HEK293 (cell line): ENCODE data around the gene ALDOA.

ENCODE experiments used
- CTCF ChIA-PET: fragments of 350-600 bp; formaldehyde crosslinking; extraction: SDS; loops from one replicate; lab custom pipeline; 2021; ENCODE audit warnings: antibody characterized with exemption; lab: Yijun Ruan, JAX
- POLR2A ChIA-PET: fragments of 300-600 bp; formaldehyde crosslinking; extraction: SDS; loops from one replicate; lab custom pipeline; 2020; ENCODE audit warnings: antibody characterized with exemption, inconsistent platforms; lab: Yijun Ruan, JAX
- H3K27ac ChIP-seq: fragments of 200-500 bp; sonication (Bioruptor generic); 2 replicates; pipeline ENCODE4 v1.5.1; 2014; ENCODE audit warnings: low read depth, low read length, control low read depth, inconsistent platforms; ENCODE audit errors: extremely low read depth
- H3K36me3 ChIP-seq, 2 experiments: fragments of 200-500 bp in 1 of 2; sonication (Bioruptor generic) in 1 of 2; 1 replicate in 1 of 2; 2 replicates in 1 of 2; pipeline ENCODE4 v1.5.1; 2014 to 2017; ENCODE audit warnings: inconsistent platforms in 2 of 2, low read length in 2 of 2; ENCODE audit not compliant: control insufficient read depth in 2 of 2, insufficient read depth in 1 of 2
- H3K4me1 ChIP-seq: fragments of 200-500 bp; sonication (Bioruptor generic); 2 replicates; pipeline ENCODE4 v1.5.1; 2014; ENCODE audit warnings: mild to moderate bottlenecking, low read length, inconsistent platforms; ENCODE audit not compliant: control insufficient read depth, insufficient read depth
- H3K4me3 ChIP-seq: 2 replicates; pipeline ENCODE4 v1.5.1; 2011; ENCODE audit warnings: low read depth, mild to moderate bottlenecking, control low read depth, low read length, moderate library complexity
- H3K9me3 ChIP-seq: fragments of 200-500 bp; sonication (Bioruptor generic); 2 replicates; pipeline ENCODE4 v1.5.1; 2014; ENCODE audit warnings: low read depth, low read length, inconsistent platforms; ENCODE audit not compliant: control insufficient read depth, insufficient read depth
- BCL11B ChIP-seq: fragments of 450-650 bp; formaldehyde crosslinking; IDR thresholded peaks from 2 replicates; pipeline ENCODE4 v1.5.1; 2016; ENCODE audit warnings: low read depth, missing biosample characterization, missing genetic modification characterization
- GLIS1 ChIP-seq: fragments of 450-650 bp; formaldehyde crosslinking; IDR thresholded peaks from 2 replicates; pipeline ENCODE4 v1.5.1; 2016; ENCODE audit warnings: missing biosample characterization, missing genetic modification characterization
- KLF16 ChIP-seq: fragments of 450-650 bp; formaldehyde crosslinking; IDR thresholded peaks from 2 replicates; pipeline ENCODE4 v1.5.1; 2017; ENCODE audit warnings: missing biosample characterization, missing genetic modification characterization
- KLF7 ChIP-seq: fragments of 450-650 bp; formaldehyde crosslinking; IDR thresholded peaks from 2 replicates; pipeline ENCODE4 v1.5.1; 2016; ENCODE audit warnings: missing biosample characterization, missing genetic modification characterization, borderline replicate concordance
- PRDM1 ChIP-seq: fragments of 450-650 bp; formaldehyde crosslinking; IDR thresholded peaks from 2 replicates; pipeline ENCODE4; 2016; ENCODE audit warnings: missing biosample characterization, missing genetic modification characterization
- ZFP41 ChIP-seq: fragments of 450-650 bp; formaldehyde crosslinking; IDR thresholded peaks from 2 replicates; pipeline ENCODE4 v1.5.1; 2016; ENCODE audit warnings: missing biosample characterization, missing genetic modification characterization, borderline replicate concordance
- ZNF138 ChIP-seq: fragments of 450-650 bp; formaldehyde crosslinking; IDR thresholded peaks from 2 replicates; pipeline ENCODE4 v1.5.1; 2016; ENCODE audit warnings: missing biosample characterization, missing genetic modification characterization, borderline replicate concordance
- ZNF2 ChIP-seq: fragments of 450-650 bp; formaldehyde crosslinking; IDR thresholded peaks from 2 replicates; pipeline ENCODE4 v1.5.1; 2016; ENCODE audit warnings: missing biosample characterization, missing genetic modification characterization
- ZNF221 ChIP-seq: fragments of 450-650 bp; formaldehyde crosslinking; IDR thresholded peaks from 2 replicates; pipeline ENCODE4 v1.5.1; 2017; ENCODE audit warnings: missing biosample characterization, missing genetic modification characterization, borderline replicate concordance
- ZNF324 ChIP-seq: fragments of 450-650 bp; formaldehyde crosslinking; IDR thresholded peaks from 2 replicates; pipeline ENCODE4 v1.5.1; 2016; ENCODE audit warnings: missing biosample characterization, missing genetic modification characterization
- ZNF391 ChIP-seq: fragments of 450-650 bp; formaldehyde crosslinking; IDR thresholded peaks from 2 replicates; pipeline ENCODE4 v1.5.1; 2016; ENCODE audit warnings: low read depth, missing biosample characterization, missing genetic modification characterization, borderline replicate concordance
- ZNF571 ChIP-seq: fragments of 450-650 bp; formaldehyde crosslinking; IDR thresholded peaks from 2 replicates; pipeline ENCODE4 v1.5.0; 2017; ENCODE audit warnings: missing biosample characterization, missing genetic modification characterization
- ZNF626 ChIP-seq: fragments of 450-650 bp; sonication (Bioruptor Pico); formaldehyde crosslinking; IDR thresholded peaks from 2 replicates; pipeline ENCODE4 v1.5.1; 2018; ENCODE audit warnings: missing biosample characterization, missing genetic modification characterization, inconsistent platforms
- ZNF629 ChIP-seq: fragments of 450-650 bp; formaldehyde crosslinking; IDR thresholded peaks from 2 replicates; pipeline ENCODE4 v1.5.1; 2017; ENCODE audit warnings: missing biosample characterization, missing genetic modification characterization
- ZNF664 ChIP-seq: fragments of 450-650 bp; formaldehyde crosslinking; IDR thresholded peaks from 2 replicates; pipeline ENCODE4 v1.5.1; 2016; ENCODE audit warnings: missing biosample characterization, missing genetic modification characterization
- ZNF792 ChIP-seq: fragments of 450-650 bp; formaldehyde crosslinking; IDR thresholded peaks from 2 replicates; pipeline ENCODE4 v1.5.1; 2016; ENCODE audit warnings: missing biosample characterization, missing genetic modification characterization
- ZSCAN30 ChIP-seq: fragments of 450-650 bp; IDR thresholded peaks from 2 replicates; pipeline ENCODE4 v1.5.1; 2018; ENCODE audit warnings: missing biosample characterization, mild to moderate bottlenecking, missing genetic modification characterization, moderate library complexity
- TF ChIP-seq, protein P1 (sequence below): fragments of 450-650 bp; formaldehyde crosslinking; IDR thresholded peaks from 2 replicates; pipeline ENCODE4 v1.5.1; 2016; ENCODE audit warnings: missing biosample characterization, missing genetic modification characterization
- TF ChIP-seq, protein P2 (sequence below): fragments of 450-650 bp; formaldehyde crosslinking; IDR thresholded peaks from 2 replicates; pipeline ENCODE4 v1.5.1; 2016; ENCODE audit warnings: missing biosample characterization, missing genetic modification characterization
- TF ChIP-seq, protein P3 (sequence below): fragments of 450-650 bp; formaldehyde crosslinking; IDR thresholded peaks from 2 replicates; pipeline ENCODE4; 2016; ENCODE audit warnings: missing biosample characterization, missing genetic modification characterization
- TF ChIP-seq, protein P4 (sequence below): fragments of 450-650 bp; formaldehyde crosslinking; IDR thresholded peaks from 2 replicates; pipeline ENCODE4 v1.5.1; 2016; ENCODE audit warnings: missing biosample characterization, missing genetic modification characterization

The ALDOA gene

DNA sequence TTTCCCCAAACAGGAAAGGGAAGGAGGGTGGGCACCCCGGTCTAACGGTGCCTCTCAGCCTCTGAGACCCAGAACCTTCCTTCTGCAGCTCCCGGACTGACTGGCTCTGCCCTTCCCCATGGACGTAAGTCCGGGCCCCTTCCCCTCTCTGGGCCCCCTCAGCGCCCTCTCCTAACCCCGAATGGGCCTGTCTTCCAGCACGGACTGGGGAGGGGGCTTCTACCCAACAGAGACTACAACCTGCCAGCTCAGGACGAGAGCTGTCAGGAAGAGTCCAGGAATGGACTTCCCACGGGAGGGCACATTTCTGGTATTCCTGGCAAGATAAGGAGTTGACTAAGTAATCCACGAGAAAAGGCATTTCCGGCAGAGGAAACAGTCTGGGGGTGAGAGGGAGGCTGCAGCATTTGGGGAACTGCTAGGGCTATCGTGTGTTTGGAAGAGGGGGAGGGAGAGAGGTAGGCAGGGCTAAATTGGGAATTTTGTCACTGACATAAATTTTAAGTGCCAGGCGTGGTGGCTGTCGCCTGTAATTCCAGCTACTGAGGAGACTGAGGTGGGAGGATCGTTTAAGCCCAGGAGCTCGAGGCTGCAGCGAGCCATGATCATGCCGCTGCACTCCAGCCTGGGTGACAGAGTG lies 12.1 kb upstream of the ALDOA start (continued):
- TF ChIP-seq, protein P1, sequence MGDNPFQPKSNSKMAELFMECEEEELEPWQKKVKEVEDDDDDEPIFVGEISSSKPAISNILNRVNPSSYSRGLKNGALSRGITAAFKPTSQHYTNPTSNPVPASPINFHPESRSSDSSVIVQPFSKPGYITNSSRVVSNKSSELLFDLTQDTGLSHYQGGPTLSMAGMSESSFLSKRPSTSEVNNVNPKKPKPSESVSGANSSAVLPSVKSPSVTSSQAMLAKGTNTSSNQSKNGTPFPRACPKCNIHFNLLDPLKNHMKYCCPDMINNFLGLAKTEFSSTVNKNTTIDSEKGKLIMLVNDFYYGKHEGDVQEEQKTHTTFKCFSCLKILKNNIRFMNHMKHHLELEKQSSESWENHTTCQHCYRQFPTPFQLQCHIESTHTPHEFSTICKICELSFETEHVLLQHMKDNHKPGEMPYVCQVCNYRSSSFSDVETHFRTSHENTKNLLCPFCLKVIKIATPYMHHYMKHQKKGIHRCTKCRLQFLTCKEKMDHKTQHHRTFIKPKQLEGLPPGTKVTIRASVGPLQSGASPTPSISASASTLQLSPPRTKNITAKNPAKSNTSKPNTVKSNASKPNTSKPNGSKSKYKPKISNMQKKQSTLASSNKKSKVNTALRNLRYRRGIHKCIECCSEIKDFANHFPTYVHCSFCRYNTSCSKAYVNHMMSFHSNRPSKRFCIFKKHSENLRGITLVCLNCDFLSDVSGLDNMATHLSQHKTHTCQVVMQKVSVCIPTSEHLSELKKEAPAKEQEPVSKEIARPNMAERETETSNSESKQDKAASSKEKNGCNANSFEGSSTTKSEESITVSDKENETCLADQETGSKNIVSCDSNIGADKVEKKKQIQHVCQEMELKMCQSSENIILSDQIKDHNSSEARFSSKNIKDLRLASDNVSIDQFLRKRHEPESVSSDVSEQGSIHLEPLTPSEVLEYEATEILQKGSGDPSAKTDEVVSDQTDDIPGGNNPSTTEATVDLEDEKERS (tag by site-specific recombination), result no peak
- TF ChIP-seq KLF16 (tag by site-specific recombination) (peak; percentile 79), BCL11B (tag by site-specific recombination) (no peak), ZNF664 (tag by site-specific recombination) (0 out of 2 replicates have a peak, but pooled peaks have one; percentile 70)
- TF ChIP-seq, all 188 proteins: peak for 35

DNA sequence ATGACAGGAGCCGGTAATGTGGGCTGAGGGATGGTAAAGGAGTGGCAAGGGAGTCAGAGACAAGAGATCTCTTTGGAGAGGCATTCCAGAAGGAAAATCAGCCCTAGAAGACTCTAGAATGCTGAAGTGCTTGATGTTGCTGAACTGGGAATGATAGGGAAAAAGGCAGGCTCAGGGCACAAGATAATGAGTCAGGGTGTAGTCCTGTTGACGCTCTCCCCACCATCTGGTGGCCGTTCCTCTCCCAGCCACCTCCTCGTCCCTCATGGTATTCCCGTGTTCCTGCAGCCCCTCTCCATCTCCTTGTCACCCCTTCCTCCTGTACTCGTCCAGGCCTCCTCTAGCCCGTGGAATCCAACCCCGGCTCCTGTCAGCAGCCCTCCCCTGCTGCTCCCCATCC lies 11.1 kb upstream of the ALDOA start:
- Histone ChIP-seq H3K27ac (no peak overlapping the region), H3K4me1 (peaks cover 3% of the 10 kb centered on the region; the same call in 1 of the 2 replicates), H3K9me3 (no peaks in the 10 kb centered on the region), H3K4me3 (no peak overlapping the region)
- CTCF ChIA-PET, result interaction anchor here (0.9 to 2.9 kb wide), 9 partner anchors 9 to 363 kb away, joined by 3 to 25 read pairs (median 6); partner anchors contain the start of gene ALDOA
- TF ChIP-seq, protein P2, sequence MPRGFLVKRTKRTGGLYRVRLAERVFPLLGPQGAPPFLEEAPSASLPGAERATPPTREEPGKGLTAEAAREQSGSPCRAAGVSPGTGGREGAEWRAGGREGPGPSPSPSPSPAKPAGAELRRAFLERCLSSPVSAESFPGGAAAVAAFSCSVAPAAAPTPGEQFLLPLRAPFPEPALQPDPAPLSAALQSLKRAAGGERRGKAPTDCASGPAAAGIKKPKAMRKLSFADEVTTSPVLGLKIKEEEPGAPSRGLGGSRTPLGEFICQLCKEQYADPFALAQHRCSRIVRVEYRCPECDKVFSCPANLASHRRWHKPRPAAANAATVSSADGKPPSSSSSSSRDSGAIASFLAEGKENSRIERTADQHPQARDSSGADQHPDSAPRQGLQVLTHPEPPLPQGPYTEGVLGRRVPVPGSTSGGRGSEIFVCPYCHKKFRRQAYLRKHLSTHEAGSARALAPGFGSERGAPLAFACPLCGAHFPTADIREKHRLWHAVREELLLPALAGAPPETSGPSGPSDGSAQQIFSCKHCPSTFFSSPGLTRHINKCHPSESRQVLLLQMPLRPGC, result 0 out of 2 replicates have a peak, but pooled peaks have one; percentile 12
- TF ChIP-seq ZNF626 (tag by site-specific recombination) (no peak), ZFP41 (tag by site-specific recombination) (no peak)
- TF ChIP-seq, all 188 proteins: peak for 1
- H3K36me3 ChIP-seq, result peaks cover under 1 to 16% of the 10 kb centered on the region in 2 experiments; a peak in 2 of 3 replicates
- POLR2A ChIA-PET, result interaction anchor here (0.6 to 6.5 kb wide), 4 partner anchors 10 to 815 kb away, joined by 5 to 66 read pairs (median 6); partner anchors contain the start of gene ALDOA

DNA sequence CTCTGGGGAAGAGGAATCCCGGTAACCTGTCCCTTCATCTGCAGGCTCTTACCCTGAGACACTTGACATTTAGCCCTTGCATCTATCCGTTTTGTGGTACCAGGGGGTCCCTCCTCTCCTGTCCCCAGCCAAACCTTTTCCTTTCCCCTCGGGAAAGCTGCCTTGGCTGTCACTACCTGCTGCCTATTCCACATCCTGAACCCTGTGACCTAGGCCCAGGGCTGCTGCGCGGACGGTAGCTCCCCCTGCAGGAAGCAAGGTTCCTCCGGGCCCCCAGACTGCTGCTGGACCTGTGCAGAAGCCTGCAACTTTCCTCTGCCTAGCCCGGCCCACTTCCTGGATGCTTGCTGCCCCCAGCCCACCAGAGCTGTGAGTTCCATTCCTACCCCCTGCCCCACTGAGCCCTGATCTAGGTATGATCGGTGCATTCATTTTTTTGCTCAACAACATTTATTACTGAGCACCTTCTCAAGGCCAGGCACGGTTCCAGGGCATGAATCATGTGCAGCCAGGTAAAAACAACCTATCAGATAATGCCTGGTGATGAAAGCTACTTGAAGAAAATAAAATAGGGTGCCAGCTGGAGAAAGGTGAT lies 10.5 kb upstream of the ALDOA start:
- H3K4me1 ChIP-seq, result peaks cover 3% of the 10 kb centered on the region; the same call in 1 of the 2 replicates
- CTCF ChIA-PET, result interaction anchor here (0.5 to 2.9 kb wide), 19 partner anchors 8 to 566 kb away, joined by 3 to 25 read pairs (median 4); partner anchors contain the start of genes ALDOA and C16orf92
- no peak overlapping the region for H3K27ac ChIP-seq
- H3K9me3 ChIP-seq, result no peaks in the 10 kb centered on the region
- POLR2A ChIA-PET, result interaction anchor here (0.6 to 6.5 kb wide), 4 partner anchors 9 to 814 kb away, joined by 3 to 66 read pairs (median 6); partner anchors contain the start of gene ALDOA
- H3K4me3 ChIP-seq, result no peak overlapping the region
- peaks cover 3 to 22% of the 10 kb centered on the region in 2 experiments; a peak in 2 of 3 replicates for H3K36me3 ChIP-seq
- TF ChIP-seq ZNF629 (tag by site-specific recombination), result 0 out of 2 replicates have a peak, but pooled peaks have one; percentile 21
- TF ChIP-seq ZNF324 (tag by site-specific recombination), result no peak
- TF ChIP-seq, protein P3, sequence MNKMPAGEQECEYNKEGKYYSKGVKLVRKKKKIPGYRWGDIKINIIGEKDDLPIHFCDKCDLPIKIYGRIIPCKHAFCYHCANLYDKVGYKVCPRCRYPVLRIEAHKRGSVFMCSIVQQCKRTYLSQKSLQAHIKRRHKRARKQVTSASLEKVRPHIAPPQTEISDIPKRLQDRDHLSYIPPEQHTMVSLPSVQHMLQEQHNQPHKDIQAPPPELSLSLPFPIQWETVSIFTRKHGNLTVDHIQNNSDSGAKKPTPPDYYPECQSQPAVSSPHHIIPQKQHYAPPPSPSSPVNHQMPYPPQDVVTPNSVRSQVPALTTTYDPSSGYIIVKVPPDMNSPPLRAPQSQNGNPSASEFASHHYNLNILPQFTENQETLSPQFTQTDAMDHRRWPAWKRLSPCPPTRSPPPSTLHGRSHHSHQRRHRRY (tag by site-specific recombination), result no peak
- TF ChIP-seq KLF7, result no peak
- no peak for TF ChIP-seq ZNF221 (tag by site-specific recombination)
- 0 out of 2 replicates have a peak, but pooled peaks have one; percentile 12 for TF ChIP-seq ZSCAN30 (tag by site-specific recombination)
- peak; percentile 62; the same call in 1 of the 2 replicates for TF ChIP-seq PRDM1
- 0 out of 2 replicates have a peak, but pooled peaks have one; percentile 57 for TF ChIP-seq ZNF391
- TF ChIP-seq, protein P4, sequence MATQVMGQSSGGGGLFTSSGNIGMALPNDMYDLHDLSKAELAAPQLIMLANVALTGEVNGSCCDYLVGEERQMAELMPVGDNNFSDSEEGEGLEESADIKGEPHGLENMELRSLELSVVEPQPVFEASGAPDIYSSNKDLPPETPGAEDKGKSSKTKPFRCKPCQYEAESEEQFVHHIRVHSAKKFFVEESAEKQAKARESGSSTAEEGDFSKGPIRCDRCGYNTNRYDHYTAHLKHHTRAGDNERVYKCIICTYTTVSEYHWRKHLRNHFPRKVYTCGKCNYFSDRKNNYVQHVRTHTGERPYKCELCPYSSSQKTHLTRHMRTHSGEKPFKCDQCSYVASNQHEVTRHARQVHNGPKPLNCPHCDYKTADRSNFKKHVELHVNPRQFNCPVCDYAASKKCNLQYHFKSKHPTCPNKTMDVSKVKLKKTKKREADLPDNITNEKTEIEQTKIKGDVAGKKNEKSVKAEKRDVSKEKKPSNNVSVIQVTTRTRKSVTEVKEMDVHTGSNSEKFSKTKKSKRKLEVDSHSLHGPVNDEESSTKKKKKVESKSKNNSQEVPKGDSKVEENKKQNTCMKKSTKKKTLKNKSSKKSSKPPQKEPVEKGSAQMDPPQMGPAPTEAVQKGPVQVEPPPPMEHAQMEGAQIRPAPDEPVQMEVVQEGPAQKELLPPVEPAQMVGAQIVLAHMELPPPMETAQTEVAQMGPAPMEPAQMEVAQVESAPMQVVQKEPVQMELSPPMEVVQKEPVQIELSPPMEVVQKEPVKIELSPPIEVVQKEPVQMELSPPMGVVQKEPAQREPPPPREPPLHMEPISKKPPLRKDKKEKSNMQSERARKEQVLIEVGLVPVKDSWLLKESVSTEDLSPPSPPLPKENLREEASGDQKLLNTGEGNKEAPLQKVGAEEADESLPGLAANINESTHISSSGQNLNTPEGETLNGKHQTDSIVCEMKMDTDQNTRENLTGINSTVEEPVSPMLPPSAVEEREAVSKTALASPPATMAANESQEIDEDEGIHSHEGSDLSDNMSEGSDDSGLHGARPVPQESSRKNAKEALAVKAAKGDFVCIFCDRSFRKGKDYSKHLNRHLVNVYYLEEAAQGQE, result 0 out of 2 replicates have a peak, but pooled peaks have one; percentile 60
- no peak for TF ChIP-seq ZNF571
- no peak for TF ChIP-seq ZNF792 (tag by site-specific recombination)
- no peak for TF ChIP-seq ZNF138
- peak; percentile 99 for TF ChIP-seq ZNF2 (tag by site-specific recombination)
- no peak for TF ChIP-seq GLIS1 (tag by site-specific recombination)
